Lung (tissue), 12 donors: ENCODE data around the gene GALM. TPM values are rescaled to one million over a fixed set of nuclear protein-coding genes. Genes with fewer than 3 reads are reported as not detected.
A peak's percentile ranks its signal among the peaks of the same experiment; 100 is the strongest.

ENCODE experiments used
- ATAC-seq: fragments of 200-7000 bp; cut with Tn5 transposase; one replicate; pipeline ENCODE4 v1.9.1; 2020; ENCODE audit warnings: moderate number of reproducible peaks; ENCODE audit not compliant: insufficient read depth, low FRiP score
- DNase-seq, 3 donors: peaks; one replicate each; pipeline ENCODE4 v3.0.0-alpha.2; 2013 to 2017
- H3K27ac ChIP-seq, 2 donors: one replicate each; pipeline ENCODE4 v1.5.1; 2013; ENCODE audit warnings: mild to moderate bottlenecking in 2 of 2, moderate library complexity in 2 of 2, control low read depth in 1 of 2, inconsistent platforms in 1 of 2, low read depth in 1 of 2, low read length in 1 of 2
- H3K27me3 ChIP-seq, 3 donors: one replicate each; pipeline ENCODE4 v1.5.1; 2013; ENCODE audit warnings: low read length in 2 of 3; ENCODE audit not compliant: control insufficient read depth in 3 of 3, insufficient read depth in 3 of 3
- H3K36me3 ChIP-seq, 4 donors: one replicate each; pipeline ENCODE4 v1.5.1; 2013; ENCODE audit warnings: low read length in 4 of 4, mild to moderate bottlenecking in 1 of 4, moderate library complexity in 1 of 4; ENCODE audit not compliant: control insufficient read depth in 4 of 4, insufficient read depth in 4 of 4
- H3K4me1 ChIP-seq, 5 donors: one replicate each; pipeline ENCODE4 v1.5.1; 2013; ENCODE audit warnings: low read length in 5 of 5, mild to moderate bottlenecking in 2 of 5, moderate library complexity in 1 of 5; ENCODE audit not compliant: control insufficient read depth in 5 of 5, insufficient read depth in 5 of 5
- H3K4me3 ChIP-seq: one replicate; pipeline ENCODE4 v1.5.1; 2013; ENCODE audit warnings: mild to moderate bottlenecking, control low read depth, moderate library complexity
- H3K9ac ChIP-seq, 2 donors: one replicate each; pipeline ENCODE4 v1.5.1; 2013; ENCODE audit warnings: low read length in 2 of 2, control low read depth in 1 of 2; ENCODE audit not compliant: insufficient read depth in 1 of 2
- H3K9me3 ChIP-seq, 4 donors: one replicate each; pipeline ENCODE4 v1.5.1; 2013; ENCODE audit warnings: low read length in 3 of 4, mild to moderate bottlenecking in 1 of 4, moderate library complexity in 1 of 4; ENCODE audit not compliant: control insufficient read depth in 4 of 4, insufficient read depth in 3 of 4
- WGBS, 2 donors: extraction: QIAGEN DNeasy Blood & Tissue Kit; methylation state at CpG; one replicate each; pipeline ENCODE4 v1.1.7; 2013; 5-methylcytosine and 5-hydroxymethylcytosine counted together
- polyA plus RNA-seq, 2 donors: library from polyadenylated mRNA; stranded (reverse); fragments of 200-250 nt; gene quantifications; one replicate each; pipeline ENCODE4 v1.2.1, GENCODE V29; 2013
- total RNA-seq, 2 donors: library from RNA; depleted of rRNA in 1 of 2; stranded (reverse); fragments of >200 nt in 1 of 2; gene quantifications; one replicate each; pipeline ENCODE4 v1.2.1, GENCODE V29; 2014 to 2021
- TF ChIP-seq, protein P1 (sequence below): IDR thresholded peaks from 2 replicates; pipeline ENCODE4 v1.5.1; 2012; ENCODE audit warnings: mild to moderate bottlenecking; ENCODE audit errors: control extremely low read depth, extremely low read depth
- donor health status: control.
- donor health status: control.
- donor health status: Bipolar disorder and iron deficiency.
- donor health status: healthy.
- donor health status: DM: yes; HTN: yes; CAD: no.

The GALM gene
- total and polyA plus RNA-seq, 4 donors = 7.6 to 25.5 (median 14.1) TPM

DNA sequence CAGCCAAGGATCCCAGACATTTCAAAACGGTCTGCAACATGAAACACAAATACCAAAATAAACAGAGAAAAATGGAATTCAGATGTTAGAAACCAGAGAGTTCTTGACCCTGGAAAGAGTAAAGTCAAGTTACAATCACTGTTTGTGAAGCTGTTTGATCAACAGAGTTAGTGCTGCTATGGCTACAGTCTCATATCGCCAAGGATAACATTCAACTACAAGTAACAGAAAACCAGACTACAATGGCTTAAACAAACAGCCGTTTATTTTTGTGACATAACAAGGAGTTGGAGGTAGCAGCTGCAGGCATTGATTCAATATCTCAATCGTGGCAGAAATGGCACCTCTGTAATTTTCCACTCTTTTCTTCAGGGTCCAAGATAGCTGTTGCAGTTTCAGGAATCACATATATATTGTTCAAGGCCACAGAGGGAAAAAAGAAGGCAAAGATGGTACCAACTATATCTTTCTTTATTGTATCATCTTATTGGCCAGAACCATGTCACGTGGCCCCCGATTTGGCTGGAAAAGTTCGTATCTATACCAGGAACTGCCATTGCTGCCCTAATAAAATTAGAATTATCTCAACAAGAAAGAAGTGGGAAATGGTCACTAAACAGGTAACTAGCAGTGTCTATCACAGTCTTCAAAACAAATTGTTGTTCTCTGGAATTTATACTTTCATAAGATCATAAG is 45.5 kb upstream of the GALM start:
- DNase-seq = peak; percentile 32 to 86 (median 82)
- no peak overlapping the region for H3K4me3 ChIP-seq
- H3K9me3 ChIP-seq = no peaks in the 10 kb centered on the region
- peaks cover 0 to 13% (median 5%) of the 10 kb centered on the region in 5 donors for H3K4me1 ChIP-seq
- no peaks in the 10 kb centered on the region for H3K36me3 ChIP-seq
- TF ChIP-seq, protein P1, sequence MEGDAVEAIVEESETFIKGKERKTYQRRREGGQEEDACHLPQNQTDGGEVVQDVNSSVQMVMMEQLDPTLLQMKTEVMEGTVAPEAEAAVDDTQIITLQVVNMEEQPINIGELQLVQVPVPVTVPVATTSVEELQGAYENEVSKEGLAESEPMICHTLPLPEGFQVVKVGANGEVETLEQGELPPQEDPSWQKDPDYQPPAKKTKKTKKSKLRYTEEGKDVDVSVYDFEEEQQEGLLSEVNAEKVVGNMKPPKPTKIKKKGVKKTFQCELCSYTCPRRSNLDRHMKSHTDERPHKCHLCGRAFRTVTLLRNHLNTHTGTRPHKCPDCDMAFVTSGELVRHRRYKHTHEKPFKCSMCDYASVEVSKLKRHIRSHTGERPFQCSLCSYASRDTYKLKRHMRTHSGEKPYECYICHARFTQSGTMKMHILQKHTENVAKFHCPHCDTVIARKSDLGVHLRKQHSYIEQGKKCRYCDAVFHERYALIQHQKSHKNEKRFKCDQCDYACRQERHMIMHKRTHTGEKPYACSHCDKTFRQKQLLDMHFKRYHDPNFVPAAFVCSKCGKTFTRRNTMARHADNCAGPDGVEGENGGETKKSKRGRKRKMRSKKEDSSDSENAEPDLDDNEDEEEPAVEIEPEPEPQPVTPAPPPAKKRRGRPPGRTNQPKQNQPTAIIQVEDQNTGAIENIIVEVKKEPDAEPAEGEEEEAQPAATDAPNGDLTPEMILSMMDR = no peak
- H3K9ac ChIP-seq = no peak overlapping the region
- H3K27me3 ChIP-seq = no peaks in the 10 kb centered on the region
- H3K27ac ChIP-seq = no peak overlapping the region
- no peak for ATAC-seq
- WGBS, 2 donors = 55 to 72% methylated on average over 7 of the region's 7 CpGs

DNA sequence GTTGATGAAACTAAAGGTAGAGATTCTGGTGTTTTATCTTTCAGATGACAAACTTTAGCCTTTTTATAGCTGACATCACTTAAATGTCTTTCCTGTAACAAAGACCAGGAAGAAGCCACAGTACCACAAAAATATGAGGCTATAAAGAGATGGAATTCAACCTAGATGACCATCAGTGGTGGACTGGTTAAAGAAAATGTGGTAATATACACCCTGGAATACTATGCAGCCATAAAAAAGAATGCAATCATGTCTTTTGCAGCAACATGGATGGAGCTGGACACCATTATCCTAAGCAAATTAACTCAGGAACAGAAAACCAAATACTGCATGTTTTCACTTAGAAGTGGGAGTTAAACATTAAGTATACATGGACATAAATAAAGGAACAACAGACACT is 44.9 kb upstream of the GALM start:
- DNase-seq (no peak), ATAC-seq (no peak)
- Histone ChIP-seq H3K9me3 (no peaks in the 10 kb centered on the region), H3K9ac (no peak overlapping the region), H3K4me3 (no peak overlapping the region), H3K36me3 (no peaks in the 10 kb centered on the region), H3K27ac (no peak overlapping the region), H3K4me1 (peaks cover 0 to 13% (median 5%) of the 10 kb centered on the region in 5 donors), H3K27me3 (no peaks in the 10 kb centered on the region)
- TF ChIP-seq, protein P1 = no peak

DNA sequence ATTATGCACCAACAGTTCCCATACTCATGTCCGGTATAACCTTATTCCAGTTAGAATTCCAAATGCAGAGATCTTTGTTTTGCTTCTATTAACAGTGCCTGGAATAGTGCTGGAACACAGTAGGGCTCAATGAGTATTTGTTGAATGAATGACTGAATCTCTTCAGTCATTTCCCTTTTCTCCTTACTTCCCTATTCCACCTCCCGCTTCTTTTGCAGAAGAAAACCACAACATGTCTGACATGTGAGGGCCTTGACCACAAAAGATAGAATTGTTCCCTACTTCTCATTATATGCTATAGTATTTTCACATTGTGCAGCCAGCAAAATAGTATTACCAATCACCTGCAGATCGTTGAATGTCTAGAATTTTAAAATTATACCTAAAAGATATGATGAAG is 43.7 kb upstream of the GALM start:
- 35 to 70% methylated on average over 3 of the region's 3 CpGs for WGBS, 2 donors
- Histone ChIP-seq H3K27ac (no peak overlapping the region), H3K9me3 (no peaks in the 10 kb centered on the region), H3K27me3 (no peaks in the 10 kb centered on the region), H3K9ac (no peak overlapping the region), H3K4me1 (peaks cover 0 to 13% (median 5%) of the 10 kb centered on the region in 5 donors), H3K4me3 (no peak overlapping the region), H3K36me3 (no peaks in the 10 kb centered on the region)
- ATAC-seq = no peak
- TF ChIP-seq, protein P1 = no peak
- DNase-seq = no peak
